ENCODE data around the gene AKR1D1. TPM values are rescaled to one million over a fixed set of nuclear protein-coding genes. Genes with fewer than 3 reads are reported as not detected.

Gene AKR1D1
- not detected in 2 replicates for total RNA-seq

GRCh38 chr7:138076196-138076595, at the start of gene AKR1D1:
Gene AKR1D1 (plus strand): TSS chr7:138076459. CDS start chr7:138076519, 60 bp downstream.

Other genes with a start within 250 kb of the AKR1D1 start
- gene DGKI, start 229.5 kb upstream of the AKR1D1 start, total RNA-seq = under 0.01 and 1.1 TPM in 2 replicates
- 12.6 and 27.0 TPM in 2 replicates for gene CREB3L2, start 74.4 kb upstream of the AKR1D1 start, total RNA-seq